HTR-8/SVneo (cell line): ENCODE measurements around the gene RNU5D-1.
A peak's percentile ranks its signal among the peaks of the same experiment; 100 is the strongest.
"Not testable (repeated sequence)": the region's sequence is repeated elsewhere in the genome, so short reads cannot be mapped to it uniquely, and the experiment has no call there.

Source experiments
- DNase-seq: peaks from one replicate; pipeline ENCODE4 v3.0.0; 2011; ENCODE audit warnings: low spot score, mixed read lengths; ENCODE audit not compliant: insufficient read length
- FAIRE-seq: peaks from 2 replicates; lab custom pipeline; 2011; peaks lifted over from hg19 to GRCh38; lab: Jason Lieb, UNC

Gene RNU5D-1

GRCh38 chr1:44730741-44731512, at the start of gene RNU5D-1:
RNU5D-1 (minus strand) TSS chr1:44731170.
- FAIRE-seq, result no peak
- peak; percentile 79 for DNase-seq

- DNase-seq (no peak), FAIRE-seq (no peak)
These were observed 49.7 kb upstream of the RNU5D-1 start for GRCh38 chr1:44780583-44781121.

- no peak for FAIRE-seq
- no peak for DNase-seq
These were observed 48.0 kb upstream of the RNU5D-1 start for GRCh38 chr1:44778705-44779576.

GRCh38 chr1:44777969-44778635, 47.1 kb upstream of the RNU5D-1 start:
- FAIRE-seq (no peak), DNase-seq (no peak)

GRCh38 chr1:44777547-44777946, 46.6 kb upstream of the RNU5D-1 start:
- DNase-seq (no peak), FAIRE-seq (no peak)

GRCh38 chr1:44776730-44777068, 45.7 kb upstream of the RNU5D-1 start:
- FAIRE-seq, result no peak

GRCh38 chr1:44775930-44776729, 45.2 kb upstream of the RNU5D-1 start:
- no peak for DNase-seq
- no peak for FAIRE-seq

More at GRCh38 chr1:44776730-44777068, 45.7 kb upstream of the RNU5D-1 start:
- DNase-seq, result no peak

GRCh38 chr1:44775078-44775929, 44.3 kb upstream of the RNU5D-1 start, which contains the start of gene RPS8:
RPS8 (plus strand) TSS chr1:44775540; CDS start chr1:44775597, 57 bp downstream.
- FAIRE-seq (no peak), DNase-seq (peak; percentile 67)

GRCh38 chr1:44766421-44766820, 35.5 kb upstream of the RNU5D-1 start:
- not testable (repeated sequence) for FAIRE-seq, DNase-seq

- DNase-seq, result no peak
- no peak for FAIRE-seq
These were observed 29.9 kb upstream of the RNU5D-1 start for GRCh38 chr1:44760876-44761275.

GRCh38 chr1:44759077-44759476, 28.1 kb upstream of the RNU5D-1 start:
- DNase-seq, result no peak
- FAIRE-seq, result no peak

- FAIRE-seq (no peak), DNase-seq (no peak)
These were observed 26.4 kb upstream of the RNU5D-1 start for GRCh38 chr1:44757420-44757819.

- FAIRE-seq (no peak), DNase-seq (no peak)
These were observed 16.9 kb upstream of the RNU5D-1 start for GRCh38 chr1:44747878-44748277.

- FAIRE-seq (no peak), DNase-seq (no peak)
These were observed 12.2 kb upstream of the RNU5D-1 start for GRCh38 chr1:44743211-44743610.

- no peak for FAIRE-seq
These were observed 9.2 kb upstream of the RNU5D-1 start for GRCh38 chr1:44740179-44740617.

GRCh38 chr1:44739307-44740178, 8.6 kb upstream of the RNU5D-1 start, which contains the start of gene KIF2C:
KIF2C (plus strand) TSS chr1:44739837; CDS start chr1:44739933, 96 bp downstream.
- peak; percentile 96 for DNase-seq
- peak; percentile 74 for FAIRE-seq

More at GRCh38 chr1:44740179-44740617, 9.2 kb upstream of the RNU5D-1 start:
- DNase-seq, result no peak

GRCh38 chr1:44738953-44739306, 8.0 kb upstream of the RNU5D-1 start:
- FAIRE-seq, DNase-seq: not testable (repeated sequence)

- no peak for FAIRE-seq
- no peak for DNase-seq
These were observed 5.0 kb upstream of the RNU5D-1 start for GRCh38 chr1:44735992-44736391.
